ENCODE measurements around the gene SCNN1G.

SCNN1G gene

GRCh38 chr16:23145186-23145585 lies 37.4 kb upstream of the SCNN1G start:
- H3K27ac ChIP-seq (ENCODE audit: low read length): no peak overlapping the region
- TF ChIP-seq CTCF (IDR thresholded peaks at IDR 0.05; ENCODE audit: borderline replicate concordance, extremely low read depth, low read length, poor library complexity, severe bottlenecking) (no peak), EZH2 (IDR thresholded peaks at IDR 0.05; ENCODE audit: borderline replicate concordance, low read depth, low read length, severe bottlenecking) (no peak)
- ATAC-seq (ENCODE audit: insufficient read depth, low read depth) (no peak), DNase-seq (no peak)
- H3K4me1 ChIP-seq (ENCODE audit: insufficient read depth, low read length): peaks cover 39% of the 10 kb centered on the region
- H3K4me3 ChIP-seq (ENCODE audit: low read depth in 1 of 2, low read length in 2 of 2): no peak overlapping the region
- no peaks in the 10 kb centered on the region for H3K27me3 ChIP-seq (ENCODE audit: insufficient read depth, low read length, poor library complexity)
- peaks cover 45% of the 10 kb centered on the region for H4K20me1 ChIP-seq (ENCODE audit: insufficient read depth, low read length)
- no peak overlapping the region for H3K9ac ChIP-seq (ENCODE audit: low read depth, low read length)
- H2AFZ ChIP-seq (ENCODE audit: low read depth, low read length): no peak overlapping the region
- no peaks in the 10 kb centered on the region for H3K36me3 ChIP-seq (ENCODE audit: insufficient read depth, low read length)
- H3K4me2 ChIP-seq (ENCODE audit: insufficient read depth, low read length): peak overlapping the region; percentile 14; the same call in 1 of the 2 replicates
- peaks cover 74% of the 10 kb centered on the region for H3K79me2 ChIP-seq (ENCODE audit: insufficient read depth, low read length)
- H3K9me3 ChIP-seq (ENCODE audit: insufficient read depth, low read length, severe bottlenecking): no peaks in the 10 kb centered on the region

- H3K79me2 ChIP-seq (ENCODE audit: insufficient read depth, low read length): peaks cover 70% of the 10 kb centered on the region
- H3K4me2 ChIP-seq (ENCODE audit: insufficient read depth, low read length): peak overlapping the region; percentile 14; the same call in 1 of the 2 replicates
- no peak overlapping the region for H3K27ac ChIP-seq (ENCODE audit: low read length)
- TF ChIP-seq EZH2 (IDR thresholded peaks at IDR 0.05; ENCODE audit: borderline replicate concordance, low read depth, low read length, severe bottlenecking) (no peak), CTCF (IDR thresholded peaks at IDR 0.05; ENCODE audit: borderline replicate concordance, extremely low read depth, low read length, poor library complexity, severe bottlenecking) (no peak)
- no peak for ATAC-seq (ENCODE audit: insufficient read depth, low read depth)
- H3K9me3 ChIP-seq (ENCODE audit: insufficient read depth, low read length, severe bottlenecking): no peaks in the 10 kb centered on the region
- H3K9ac ChIP-seq (ENCODE audit: low read depth, low read length): no peak overlapping the region
- no peak overlapping the region for H2AFZ ChIP-seq (ENCODE audit: low read depth, low read length)
- no peaks in the 10 kb centered on the region for H3K27me3 ChIP-seq (ENCODE audit: insufficient read depth, low read length, poor library complexity)
- no peak overlapping the region for H3K4me3 ChIP-seq (ENCODE audit: low read depth in 1 of 2, low read length in 2 of 2)
- peaks cover 43% of the 10 kb centered on the region for H4K20me1 ChIP-seq (ENCODE audit: insufficient read depth, low read length)
- peaks cover 40% of the 10 kb centered on the region for H3K4me1 ChIP-seq (ENCODE audit: insufficient read depth, low read length)
- H3K36me3 ChIP-seq (ENCODE audit: insufficient read depth, low read length): no peaks in the 10 kb centered on the region
- DNase-seq: no peak
These were observed 36.9 kb upstream of the SCNN1G start for GRCh38 chr16:23145608-23146007.

GRCh38 chr16:23146877-23147601 lies 35.5 kb upstream of the SCNN1G start:
- TF ChIP-seq EZH2 (IDR thresholded peaks at IDR 0.05; ENCODE audit: borderline replicate concordance, low read depth, low read length, severe bottlenecking) (no peak), CTCF (IDR thresholded peaks at IDR 0.05; ENCODE audit: borderline replicate concordance, extremely low read depth, low read length, poor library complexity, severe bottlenecking) (no peak)
- Histone ChIP-seq H3K27ac (ENCODE audit: low read length) (no peak overlapping the region), H3K79me2 (ENCODE audit: insufficient read depth, low read length) (peaks cover 57% of the 10 kb centered on the region), H3K4me1 (ENCODE audit: insufficient read depth, low read length) (peaks cover 40% of the 10 kb centered on the region), H3K9ac (ENCODE audit: low read depth, low read length) (0 out of 2 replicates have a peak overlapping the region, but pooled peaks have one; percentile 60), H3K9me3 (ENCODE audit: insufficient read depth, low read length, severe bottlenecking) (no peaks in the 10 kb centered on the region), H3K4me2 (ENCODE audit: insufficient read depth, low read length) (peak overlapping the region; percentile 80; the same call in 1 of the 2 replicates), H2AFZ (ENCODE audit: low read depth, low read length) (no peak overlapping the region), H3K27me3 (ENCODE audit: insufficient read depth, low read length, poor library complexity) (no peaks in the 10 kb centered on the region), H3K36me3 (ENCODE audit: insufficient read depth, low read length) (no peaks in the 10 kb centered on the region), H3K4me3 (ENCODE audit: low read depth in 1 of 2, low read length in 2 of 2) (peak overlapping the region in 1 of 2 experiments; percentile 70; a peak in 2 of 4 replicates), H4K20me1 (ENCODE audit: insufficient read depth, low read length) (peaks cover 33% of the 10 kb centered on the region)
- ATAC-seq (ENCODE audit: insufficient read depth, low read depth) (no peak), DNase-seq (no peak)
